GM19023 (cell line): Measurements from ENCODE around the gene KIF6.

ENCODE experiments used
- ATAC-seq: cut with Tn5 transposase; IDR thresholded peaks from one replicate; pipeline ENCODE4 v1.9.1; 2021; ENCODE audit warnings: mild to moderate bottlenecking, moderate library complexity; ENCODE audit not compliant: unreplicated experiment

KIF6 gene

DNA sequence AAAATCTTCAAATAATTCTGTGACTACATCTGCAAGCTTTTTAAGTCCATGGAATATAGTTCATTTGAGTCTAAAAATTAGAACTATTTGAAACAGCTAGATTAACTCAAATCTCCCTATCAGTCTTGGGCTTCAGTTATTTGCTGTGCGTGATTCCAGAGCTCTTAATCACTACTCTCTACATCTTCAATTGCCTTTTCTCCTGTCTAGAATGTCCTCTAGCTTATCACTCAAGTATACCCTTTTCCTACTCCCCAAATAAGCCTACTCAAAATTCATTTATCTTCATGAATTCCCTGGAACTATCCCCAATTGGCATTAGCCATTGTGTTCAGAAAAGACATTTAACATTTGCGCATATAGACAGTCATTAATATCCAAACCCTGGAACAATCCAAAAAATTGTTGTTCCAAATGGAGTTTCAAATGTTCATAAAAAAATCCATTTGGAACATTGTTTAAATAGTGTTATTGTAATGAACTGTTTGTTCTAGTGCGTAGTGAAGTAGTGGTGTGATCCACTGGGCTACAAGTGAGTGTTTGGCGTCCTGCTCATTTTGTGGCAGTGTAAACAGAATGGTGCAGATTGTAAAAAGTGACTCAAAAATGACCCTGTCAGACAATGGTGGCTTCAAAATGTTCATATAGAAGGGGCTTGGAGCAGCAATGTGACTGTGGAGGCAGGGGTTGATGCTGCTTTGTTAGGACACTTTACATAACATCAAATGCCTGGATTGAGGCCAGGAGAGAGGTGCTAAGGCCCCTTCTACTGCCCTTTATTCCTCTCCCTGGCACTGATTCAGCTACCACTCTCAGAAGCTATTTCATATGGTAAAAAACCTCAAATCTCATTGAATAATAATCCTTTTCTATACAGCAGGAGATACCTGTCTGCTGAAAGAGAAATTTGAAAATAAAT lies 122.3 kb downstream of the KIF6 start:
- no peak for ATAC-seq

DNA sequence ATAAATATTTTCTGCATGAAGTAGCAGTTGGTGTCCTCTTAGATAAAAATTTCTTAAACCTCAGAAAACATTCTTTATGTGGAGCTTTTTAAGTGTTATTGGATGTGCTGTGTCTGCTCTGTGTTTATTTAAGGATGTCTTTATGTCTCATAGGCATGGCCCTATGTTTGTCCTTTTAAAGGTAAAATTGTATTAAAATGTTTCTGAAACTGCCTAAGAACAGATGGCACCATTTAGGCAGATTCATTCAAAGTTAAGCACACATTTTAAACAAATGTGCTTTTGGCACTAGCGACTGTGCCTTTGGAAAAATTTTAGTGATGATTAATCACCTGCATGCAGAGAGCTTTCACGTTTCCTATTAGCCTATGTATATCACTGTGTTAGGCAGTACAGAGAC lies 125.2 kb downstream of the KIF6 start:
- ATAC-seq: no peak

DNA sequence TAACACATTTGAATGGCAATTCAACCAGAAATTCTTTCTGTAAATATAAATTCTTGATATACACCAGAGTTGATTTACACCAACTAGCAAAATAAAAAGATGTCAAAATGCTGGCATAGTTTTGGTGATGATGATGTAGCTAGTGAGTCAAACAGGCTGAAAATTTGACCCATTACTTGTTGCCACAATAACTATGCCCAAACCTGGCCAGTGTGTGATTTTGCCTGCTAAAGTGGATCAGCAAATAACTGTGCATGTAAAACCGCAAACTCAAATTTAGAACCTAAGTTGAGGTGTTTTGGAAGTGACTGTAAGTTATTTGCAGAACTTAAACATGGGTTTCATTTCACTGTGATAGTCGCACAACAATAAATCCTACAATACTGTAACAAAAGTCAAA lies 125.9 kb downstream of the KIF6 start:
- no peak for ATAC-seq

DNA sequence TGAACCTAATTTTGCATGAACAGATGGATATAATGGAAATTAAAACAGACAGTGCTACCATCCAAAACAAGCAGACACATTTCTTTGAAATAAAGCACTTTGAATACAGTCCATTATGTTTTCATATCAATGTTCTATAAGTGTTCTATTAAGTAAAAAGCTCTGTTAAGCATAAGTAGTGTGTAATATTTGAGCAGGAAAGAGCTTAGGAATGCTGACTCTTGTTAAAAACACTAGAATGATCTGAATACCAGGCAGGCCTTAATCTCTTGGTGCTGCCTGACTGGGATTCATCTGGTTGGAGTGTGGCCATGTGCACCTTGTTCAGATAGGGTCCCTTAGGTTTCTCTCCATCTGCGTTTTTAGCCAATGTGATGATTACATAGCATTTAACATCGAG lies 130.9 kb downstream of the KIF6 start:
- ATAC-seq: no peak

DNA sequence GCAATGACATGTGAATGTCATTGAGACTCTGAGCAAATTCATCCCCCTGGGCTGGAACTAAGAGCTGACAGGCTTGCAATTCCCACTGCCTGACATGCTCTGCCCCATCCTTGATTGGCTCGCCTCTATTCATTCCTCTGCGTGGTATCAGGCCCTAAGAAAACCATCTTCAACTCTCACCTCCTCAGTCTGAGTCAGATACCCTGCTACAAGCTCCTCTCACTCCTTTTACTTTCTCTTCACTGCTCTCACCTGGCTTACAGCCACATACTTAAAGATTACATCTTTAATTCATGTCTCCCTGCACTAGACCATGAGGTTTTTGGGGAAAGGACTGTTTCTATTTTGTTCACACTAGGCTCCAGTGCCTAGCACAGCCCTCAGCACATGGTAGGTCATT lies 131.6 kb downstream of the KIF6 start:
- no peak for ATAC-seq

DNA sequence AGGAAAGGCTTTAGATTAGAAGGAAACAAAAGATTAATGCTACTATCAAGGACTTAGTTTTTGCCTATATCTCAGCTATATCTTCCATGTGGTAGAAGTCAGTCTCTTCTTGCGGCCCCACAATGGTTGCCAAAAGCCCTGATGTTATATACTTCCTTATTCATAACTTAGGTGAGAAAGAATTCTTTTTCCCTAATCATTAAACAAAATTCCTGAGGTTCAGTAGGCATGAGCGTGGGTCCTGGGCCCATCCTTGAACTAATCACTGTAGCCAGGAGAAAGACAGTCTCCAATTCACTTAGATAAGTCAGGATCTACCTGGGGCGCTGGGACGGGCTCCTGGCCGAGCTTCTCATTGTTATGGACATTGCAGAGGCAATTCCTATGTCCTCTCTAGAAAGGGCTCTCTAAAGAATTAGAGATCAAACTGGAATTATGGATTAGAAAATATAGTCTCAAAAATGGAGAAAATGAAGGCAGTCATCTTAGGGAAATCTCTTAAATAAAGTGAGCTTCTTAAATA lies 134.3 kb downstream of the KIF6 start:
- ATAC-seq: no peak

- ATAC-seq: no peak
These were observed 138.1 kb downstream of the KIF6 start for GRCh38 chr6:39587080-39587479.

DNA sequence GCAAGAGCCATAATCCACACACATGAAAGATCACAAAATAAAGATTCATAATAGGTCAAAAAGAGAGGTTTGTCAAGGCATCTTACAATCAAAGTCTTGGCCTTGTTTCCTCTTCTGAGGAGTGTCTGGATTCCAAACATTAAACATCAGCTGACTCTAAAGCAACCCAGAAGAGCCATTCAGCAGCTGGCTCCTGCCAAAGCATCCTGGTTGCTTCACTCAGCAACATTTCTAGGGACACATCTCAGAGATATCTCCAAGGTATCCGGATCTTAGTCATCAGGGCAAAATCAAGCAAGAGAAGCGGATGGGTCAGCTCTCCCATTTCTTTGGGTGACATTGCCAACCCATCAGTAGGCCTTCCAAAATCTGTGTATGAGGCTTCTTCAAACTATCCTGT lies 139.6 kb downstream of the KIF6 start:
- no peak for ATAC-seq

DNA sequence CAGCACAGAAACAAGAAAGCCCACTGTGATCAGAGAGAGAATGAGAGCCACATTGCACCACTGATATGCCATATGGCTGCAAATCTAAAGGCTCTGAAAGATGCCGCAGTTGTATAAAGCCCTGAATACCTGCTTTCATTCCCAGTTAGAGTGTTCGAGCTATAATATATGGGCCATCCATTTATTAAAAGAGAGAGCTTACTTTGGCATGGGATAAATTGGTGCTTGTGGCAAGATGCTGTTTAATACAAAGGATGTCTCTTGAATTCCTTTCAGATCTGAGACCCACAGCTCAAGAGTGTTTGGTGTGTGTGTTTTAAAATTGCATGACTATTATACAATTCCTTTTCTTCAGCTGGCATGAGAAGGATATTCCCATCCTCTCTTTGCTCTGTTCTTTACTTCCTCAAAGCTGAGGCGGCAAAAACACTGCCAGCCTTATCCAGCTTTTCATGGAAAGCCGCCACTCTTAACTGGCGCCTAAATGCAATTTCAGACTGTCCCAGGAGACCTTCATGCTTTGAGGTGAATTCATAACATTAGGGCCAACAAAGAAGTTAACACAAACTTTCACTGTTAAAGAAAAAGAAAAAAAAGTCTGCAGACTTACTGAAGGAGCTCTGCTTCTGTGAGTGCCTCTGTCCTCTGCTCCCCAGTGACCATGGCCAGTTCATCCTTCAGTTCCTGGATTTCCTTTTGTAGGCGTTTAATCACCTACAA lies 147.6 kb downstream of the KIF6 start:
- ATAC-seq: no peak

DNA sequence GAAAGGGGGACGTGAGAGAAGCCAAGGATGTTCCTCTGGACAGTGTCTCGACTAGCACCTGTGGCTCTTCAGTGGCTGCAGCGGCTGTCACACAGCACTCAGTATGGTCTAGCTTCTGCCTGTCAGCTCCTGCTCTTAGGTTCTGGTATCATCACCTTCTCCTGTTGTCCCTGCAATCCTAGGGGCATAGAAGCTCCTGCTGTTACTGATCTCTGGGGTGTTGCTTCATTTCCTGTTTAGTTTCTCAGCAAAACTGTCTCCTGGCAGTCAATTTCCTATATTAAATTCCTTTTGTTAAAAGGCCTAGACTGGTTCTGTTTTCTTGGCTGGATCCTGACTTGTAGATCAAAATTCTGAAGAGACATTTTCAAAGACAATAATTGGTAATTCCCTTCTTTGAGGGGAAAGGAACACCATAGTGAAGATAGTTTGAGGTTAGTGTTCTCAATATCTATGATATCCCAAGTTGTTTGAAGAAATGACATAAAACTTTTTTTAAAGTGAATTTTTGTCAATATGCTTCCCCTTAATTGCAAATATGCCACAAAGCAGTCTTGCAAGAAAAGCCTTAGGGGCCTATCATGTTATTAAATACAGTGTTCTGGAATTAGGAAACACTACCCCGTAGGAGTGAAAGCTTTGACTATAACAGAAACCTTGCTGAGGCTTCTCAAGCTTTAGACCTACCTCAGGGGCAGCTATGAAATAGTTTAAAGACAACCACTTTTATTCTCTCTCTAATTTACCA lies 148.5 kb downstream of the KIF6 start:
- ATAC-seq: no peak

DNA sequence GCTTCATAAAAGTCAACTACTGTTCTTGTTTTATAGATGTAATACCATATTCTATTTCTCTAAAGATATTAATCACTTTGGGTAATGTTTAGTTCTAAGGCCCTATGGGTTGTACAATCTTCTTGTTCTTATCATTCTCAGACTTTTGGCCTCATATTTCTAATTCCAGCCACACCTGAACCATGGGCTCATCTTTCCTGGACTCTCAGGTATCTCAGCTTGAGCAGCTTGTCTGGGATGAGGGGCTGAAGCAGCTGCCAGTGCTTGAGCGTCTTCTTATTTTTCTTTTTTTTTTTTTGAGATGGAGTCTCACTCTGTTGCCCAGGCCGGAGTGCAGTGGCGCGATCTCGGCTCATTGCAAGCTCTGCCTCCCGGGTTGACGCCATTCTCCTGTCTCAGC lies 150.2 kb downstream of the KIF6 start:
- no peak for ATAC-seq

DNA sequence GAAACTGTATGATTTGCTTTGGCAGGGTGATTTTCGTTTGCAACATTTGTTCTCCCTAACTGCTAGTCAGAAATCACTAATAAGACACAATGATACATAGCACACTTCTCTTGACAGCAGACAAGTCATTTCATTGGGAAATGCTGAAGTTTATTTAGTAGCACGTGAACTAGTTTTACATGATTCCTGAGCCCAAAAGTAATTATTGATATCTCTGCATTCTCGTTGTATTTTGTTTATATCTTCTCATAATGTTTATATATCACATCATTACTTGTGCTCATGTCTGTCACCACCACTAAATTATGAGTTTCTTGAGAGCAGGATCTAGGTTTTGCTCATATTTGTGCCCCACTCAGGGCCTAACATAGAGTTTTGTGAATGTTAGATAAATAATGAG lies 151.7 kb downstream of the KIF6 start:
- no peak for ATAC-seq

DNA sequence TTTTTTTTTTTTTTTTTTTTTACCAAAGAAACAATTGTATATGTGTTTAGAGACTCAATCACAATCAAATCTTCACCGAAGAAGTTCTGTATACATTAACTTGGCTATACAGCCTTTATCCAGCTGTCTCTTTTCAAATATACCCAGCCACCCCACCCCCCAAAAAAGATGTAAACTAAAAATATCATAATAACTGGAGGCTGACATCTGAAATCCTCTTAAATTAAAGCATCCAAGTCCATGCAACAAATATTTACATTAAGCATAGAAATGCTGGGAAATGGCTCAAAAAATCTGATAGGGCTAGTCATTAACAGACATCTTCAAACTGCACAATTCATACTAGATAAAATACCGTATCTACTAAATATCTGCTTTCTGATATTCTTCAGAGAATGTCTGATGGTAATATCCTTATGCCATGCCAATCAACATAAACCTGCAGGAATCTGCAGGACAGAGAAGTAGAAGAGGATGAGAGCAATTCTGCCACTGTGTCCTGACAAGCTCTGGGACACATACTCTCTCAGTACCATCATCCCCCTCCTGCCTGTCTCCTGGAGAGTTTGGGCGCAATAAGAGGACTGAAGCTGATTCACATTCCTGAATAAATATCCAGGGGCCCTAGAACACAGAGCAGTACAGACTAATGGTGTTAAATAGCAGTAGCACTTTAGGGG lies 152.4 kb downstream of the KIF6 start:
- ATAC-seq: no peak

- ATAC-seq: no peak
These were observed 156.3 kb downstream of the KIF6 start for GRCh38 chr6:39568896-39569295.

- no peak for ATAC-seq
These were observed 158.1 kb downstream of the KIF6 start for GRCh38 chr6:39567091-39567490.

- no peak for ATAC-seq
These were observed 158.8 kb downstream of the KIF6 start for GRCh38 chr6:39566456-39566855.

- ATAC-seq: no peak
These were observed 159.3 kb downstream of the KIF6 start for GRCh38 chr6:39565956-39566355.

DNA sequence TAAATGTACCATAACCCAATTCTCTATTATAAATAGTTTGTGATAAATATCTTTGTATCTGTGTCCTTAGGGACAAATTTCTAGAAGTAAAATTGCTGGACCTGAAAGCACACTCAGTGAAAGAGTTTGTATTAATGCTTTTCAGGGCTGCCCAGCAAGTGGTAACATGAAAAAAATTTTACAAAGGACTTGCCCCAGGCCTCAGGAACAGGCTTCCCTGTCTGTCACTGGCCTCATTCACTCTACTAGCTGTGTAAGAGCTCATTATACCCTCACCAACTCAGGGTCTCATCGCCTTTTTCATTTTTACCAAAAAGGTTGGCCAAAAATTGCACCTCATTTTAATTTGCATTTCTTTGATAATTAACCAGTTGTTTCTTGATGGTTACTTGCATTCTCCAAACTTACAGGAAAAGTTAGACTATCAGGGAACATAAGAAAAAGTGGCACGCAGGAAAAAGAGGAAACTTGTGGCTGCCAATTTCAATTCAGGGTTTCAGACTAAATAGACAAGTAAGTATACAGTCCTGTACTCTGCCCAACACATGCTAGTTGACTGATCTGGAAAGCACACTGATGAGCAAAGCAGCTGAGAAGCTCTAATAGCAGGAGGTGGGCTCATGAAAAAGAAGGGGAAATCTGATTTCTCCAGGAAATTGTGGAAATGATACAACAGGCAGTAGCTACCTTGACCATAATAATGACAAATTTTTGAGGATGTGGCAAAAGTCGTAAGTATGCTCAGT lies 161.5 kb downstream of the KIF6 start:
- no peak for ATAC-seq

DNA sequence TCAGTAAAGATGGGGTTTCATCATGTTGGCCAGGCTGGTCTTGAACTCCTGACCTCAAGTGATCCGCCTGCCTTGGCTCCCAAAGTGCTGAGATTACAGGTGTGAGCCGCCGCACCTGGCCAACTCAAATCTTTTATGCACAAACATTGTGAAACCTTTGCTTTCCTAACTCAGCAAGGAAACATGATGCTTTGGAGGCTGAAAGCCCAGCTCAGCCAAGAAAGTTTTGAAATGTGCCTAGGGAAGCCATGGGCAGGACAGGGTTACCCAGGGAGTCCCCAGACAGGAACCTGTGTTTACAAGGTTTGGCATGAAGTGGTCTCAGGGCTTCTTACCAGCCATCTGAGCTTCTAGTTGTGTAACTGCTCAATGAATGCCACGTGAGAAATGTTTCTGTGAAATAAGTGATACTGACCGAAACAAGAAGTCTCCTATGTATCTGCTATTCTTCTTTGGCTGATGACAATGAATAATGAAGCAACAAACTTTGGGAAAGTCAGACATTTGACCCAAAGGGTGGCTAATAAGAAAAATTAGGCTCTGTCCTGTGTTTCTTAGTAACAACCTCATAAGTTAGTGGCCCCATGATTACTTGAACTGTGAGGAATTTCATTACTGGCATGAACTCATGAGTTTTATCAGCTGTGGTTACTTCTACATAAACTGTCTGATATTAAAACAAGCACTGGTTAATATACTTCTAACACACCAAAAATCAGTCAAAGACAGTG lies 163.5 kb downstream of the KIF6 start:
- ATAC-seq: no peak
